WTC11 (cell line): ENCODE data around the gene CST6. TPM values are rescaled to one million over a fixed set of nuclear protein-coding genes. Genes with fewer than 3 reads are reported as not detected.

Experiments
- ATAC-seq: fragments of 200-7000 bp; cut with Tn5 transposase; 2 replicates; pipeline ENCODE4 v1.10.0; 2021; ENCODE audit warnings: mild to moderate bottlenecking, moderate library complexity
- CTCF ChIA-PET: fragments of 300-600 bp; sonication (Branson Sonifier 250); formaldehyde crosslinking; loops from one replicate; lab custom pipeline; 2021; ENCODE audit warnings: antibody characterized with exemption; lab: Charles Lee
- POLR2A ChIA-PET: fragments of 350-600 bp; sonication (Branson Sonifier 250); formaldehyde crosslinking; loops from one replicate; lab custom pipeline; 2021; ENCODE audit warnings: antibody characterized with exemption; lab: Charles Lee
- DNase-seq: peaks from one replicate; pipeline ENCODE4 v3.0.0; 2021; ENCODE audit warnings: low spot score
- H3K27ac Mint-ChIP-seq: 2 replicates; pipeline ENCODE4 v1.8.0; 2021; ENCODE audit warnings: mixed read lengths
- H3K27me3 Mint-ChIP-seq: 2 replicates; pipeline ENCODE4 v1.8.0; 2021; ENCODE audit warnings: low read depth, mild to moderate bottlenecking, moderate library complexity, mixed read lengths
- H3K36me3 Mint-ChIP-seq: 2 replicates; pipeline ENCODE4 v1.8.0; 2021; ENCODE audit warnings: mixed read lengths
- H3K4me1 Mint-ChIP-seq: 2 replicates; pipeline ENCODE4 v1.8.0; 2022; ENCODE audit warnings: mixed read lengths
- H3K4me3 Mint-ChIP-seq: 2 replicates; pipeline ENCODE4 v1.8.0; 2021; ENCODE audit warnings: mild to moderate bottlenecking, moderate library complexity, mixed read lengths
- H3K9me3 Mint-ChIP-seq: 2 replicates; pipeline ENCODE4 v1.8.0; 2021; ENCODE audit warnings: mixed read lengths
- CDX4 ChIP-seq: fragments of 250-450 bp; sonication (Bioruptor Pico); IDR thresholded peaks from 2 replicates; pipeline ENCODE4 v1.9.0; 2021; ENCODE audit warnings: moderate library complexity, mild to moderate bottlenecking, inconsistent platforms, borderline replicate concordance
- CREM ChIP-seq: sonication (generic); formaldehyde crosslinking; IDR thresholded peaks from 2 replicates; pipeline ENCODE4 v1.8.1; 2022; ENCODE audit warnings: mild to moderate bottlenecking, missing genetic modification reagents, moderate library complexity
- CTCF ChIP-seq: fragments of 200-600 bp; IDR thresholded peaks from 2 replicates; pipeline ENCODE4 v1.8.0; 2022; ENCODE audit warnings: antibody characterized with exemption
- ELF4 ChIP-seq: sonication (generic); formaldehyde crosslinking; IDR thresholded peaks from 2 replicates; pipeline ENCODE4 v1.8.1; 2022; ENCODE audit warnings: low read depth, mild to moderate bottlenecking, moderate library complexity, missing genetic modification reagents
- ERG ChIP-seq: fragments of 250-450 bp; sonication (Bioruptor Pico); IDR thresholded peaks from 2 replicates; pipeline ENCODE4 v1.8.0; 2021; ENCODE audit warnings: mild to moderate bottlenecking
- HMGXB4 ChIP-seq: sonication (generic); formaldehyde crosslinking; IDR thresholded peaks from 2 replicates; pipeline ENCODE4 v1.8.1; 2023; ENCODE audit warnings: mild to moderate bottlenecking, moderate library complexity, missing genetic modification reagents
- MAX ChIP-seq: sonication (generic); formaldehyde crosslinking; IDR thresholded peaks from 2 replicates; pipeline ENCODE4 v1.8.0; 2022; ENCODE audit warnings: mild to moderate bottlenecking, missing genetic modification reagents
- NFYB ChIP-seq: sonication (generic); formaldehyde crosslinking; conservative IDR thresholded peaks from 2 replicates; pipeline ENCODE4 v1.8.0; 2022; ENCODE audit warnings: low read depth, missing genetic modification reagents
- OVOL2 ChIP-seq: fragments of 250-450 bp; sonication (Bioruptor Pico); IDR thresholded peaks from 2 replicates; pipeline ENCODE4 v1.9.0; 2021; ENCODE audit warnings: mild to moderate bottlenecking, borderline replicate concordance
- SP1 ChIP-seq: sonication (generic); formaldehyde crosslinking; conservative IDR thresholded peaks from 2 replicates; pipeline ENCODE4 v1.8.1; 2022; ENCODE audit warnings: missing genetic modification reagents
- ZNF121 ChIP-seq: sonication (generic); formaldehyde crosslinking; IDR thresholded peaks from 2 replicates; pipeline ENCODE4 v1.8.0; 2023; ENCODE audit warnings: missing genetic modification reagents
- ZNF138 ChIP-seq: sonication (generic); formaldehyde crosslinking; conservative IDR thresholded peaks from 2 replicates; pipeline ENCODE4 v1.8.1; 2022; ENCODE audit warnings: mild to moderate bottlenecking, moderate library complexity, missing genetic modification reagents
- total RNA-seq: library from RNA; stranded (reverse); gene quantifications from 3 replicates; pipeline ENCODE4 v1.2.3, GENCODE V29; 2021

CST6 gene
- total RNA-seq, 1 experiment from 2014 or later = 0.72 TPM

- H3K27me3 Mint-ChIP-seq = no peaks in the 10 kb centered on the region
- TF ChIP-seq MAX (CRISPR knock-in tag) (0 out of 2 replicates have a peak, but pooled peaks have one; percentile 38), SP1 (CRISPR knock-in tag) (peak; percentile 88), CDX4 (CRISPR knock-in tag) (no peak), CTCF (peak; percentile 98), NFYB (CRISPR knock-in tag) (no peak), HMGXB4 (0 out of 2 replicates have a peak, but pooled peaks have one; percentile 47)
- POLR2A ChIA-PET = no interaction called here
- H3K36me3 Mint-ChIP-seq = peaks cover 33% of the 10 kb centered on the region
- CTCF ChIA-PET = interaction anchor here (0.5 to 3.3 kb wide), 64 partner anchors 8 to 536 kb away, joined by 3 to 48 read pairs (median 4); partner anchors contain the start of genes BANF1, CCDC85B, CFL1 and CST6
- peak; percentile 93 for DNase-seq
- no peaks in the 10 kb centered on the region for H3K9me3 Mint-ChIP-seq
- no peak overlapping the region for H3K4me3 Mint-ChIP-seq
- no peak overlapping the region; the same call in 1 of the 2 replicates for H3K27ac Mint-ChIP-seq
- peak; percentile 78 for ATAC-seq
- peaks cover 29% of the 10 kb centered on the region for H3K4me1 Mint-ChIP-seq
Measured at GRCh38 chr11:66045177-66045639, 33.4 kb downstream of the CST6 start.

GRCh38 chr11:66046901-66047300 lies 35.1 kb downstream of the CST6 start:
- no peaks in the 10 kb centered on the region for H3K27me3 Mint-ChIP-seq
- ChIA-PET CTCF (interaction anchor here (3.3 kb wide), 1 partner anchor 24 kb away, joined by 48 read pairs; no protein-coding TSS in a partner anchor), POLR2A (no interaction called here)
- DNase-seq (no peak), ATAC-seq (no peak)
- H3K36me3 Mint-ChIP-seq = peaks cover 23% of the 10 kb centered on the region
- peaks cover 40% of the 10 kb centered on the region for H3K4me1 Mint-ChIP-seq
- no peaks in the 10 kb centered on the region for H3K9me3 Mint-ChIP-seq
- TF ChIP-seq CTCF = no peak
- TF ChIP-seq ZNF138 (CRISPR knock-in tag) = no peak
- no peak for TF ChIP-seq ERG (CRISPR knock-in tag)
- no peak for TF ChIP-seq OVOL2 (CRISPR knock-in tag)
- TF ChIP-seq CREM = no peak
- TF ChIP-seq ZNF121 (CRISPR knock-in tag) = no peak
- no peak for TF ChIP-seq CDX4 (CRISPR knock-in tag)
- no peak for TF ChIP-seq ELF4 (CRISPR knock-in tag)
- H3K27ac Mint-ChIP-seq = no peak overlapping the region
- no peak overlapping the region for H3K4me3 Mint-ChIP-seq
